Peyer's patch (tissue), 4 donors: ENCODE results near the gene RERE. TPM values are rescaled to one million over a fixed set of nuclear protein-coding genes. Genes with fewer than 3 reads are reported as not detected.

Source experiments
- DNase-seq, 3 donors: peaks; one replicate each; pipeline ENCODE4 v3.0.0-alpha.2; 2017 to 2019
- H3K27ac ChIP-seq, 4 donors: fragments of 200-600 bp; sonication (generic); one replicate each; pipeline ENCODE4 v1.5.1; 2016 to 2019
- H3K27me3 ChIP-seq, 2 donors: fragments of 200-600 bp; sonication (generic); one replicate each; pipeline ENCODE4 v1.5.1; 2019
- H3K36me3 ChIP-seq, 3 donors: fragments of 200-600 bp; sonication (generic); one replicate each; pipeline ENCODE4 v1.5.1; 2016 to 2019
- H3K4me1 ChIP-seq, 4 donors: fragments of 200-600 bp; sonication (generic); one replicate each; pipeline ENCODE4 v1.5.1; 2016 to 2019
- H3K4me3 ChIP-seq, 4 donors: fragments of 200-600 bp; sonication (generic); 1 replicate in 3 of 4; 2 replicates in 1 of 4; pipeline ENCODE4 v1.5.1; 2016 to 2019; ENCODE audit warnings: mild to moderate bottlenecking in 1 of 4
- H3K9me3 ChIP-seq, 4 donors: fragments of 200-600 bp; sonication (generic); one replicate each; pipeline ENCODE4 v1.5.1; 2016 to 2019; ENCODE audit warnings: mild to moderate bottlenecking in 1 of 4
- POLR2A ChIP-seq, 2 donors: fragments of 450-650 bp; IDR thresholded peaks; one replicate each; pipeline ENCODE4 v1.5.1; 2017; ENCODE audit warnings: antibody characterized with exemption in 2 of 2, mild to moderate bottlenecking in 2 of 2, moderate library complexity in 2 of 2
- total RNA-seq, 4 donors: library from RNA; depleted of rRNA; stranded (reverse); fragments of >200 nt; gene quantifications; one replicate each; pipeline ENCODE4 v1.1.0, GENCODE V29; 2016
- TF ChIP-seq, protein P1 (sequence below), 6 experiments: fragments of 450-650 bp in 4 of 6; fragments of 200-600 bp in 2 of 6; sonication (generic) in 1 of 6; IDR thresholded peaks; one replicate each; pipeline ENCODE4 v1.5.1; 2017 to 2019; ENCODE audit warnings: antibody characterized with exemption in 6 of 6, mild to moderate bottlenecking in 3 of 6, moderate library complexity in 1 of 6

Gene RERE
- total RNA-seq, 4 donors from 2014 or later = 98.5 to 528 (median 110) TPM

DNA sequence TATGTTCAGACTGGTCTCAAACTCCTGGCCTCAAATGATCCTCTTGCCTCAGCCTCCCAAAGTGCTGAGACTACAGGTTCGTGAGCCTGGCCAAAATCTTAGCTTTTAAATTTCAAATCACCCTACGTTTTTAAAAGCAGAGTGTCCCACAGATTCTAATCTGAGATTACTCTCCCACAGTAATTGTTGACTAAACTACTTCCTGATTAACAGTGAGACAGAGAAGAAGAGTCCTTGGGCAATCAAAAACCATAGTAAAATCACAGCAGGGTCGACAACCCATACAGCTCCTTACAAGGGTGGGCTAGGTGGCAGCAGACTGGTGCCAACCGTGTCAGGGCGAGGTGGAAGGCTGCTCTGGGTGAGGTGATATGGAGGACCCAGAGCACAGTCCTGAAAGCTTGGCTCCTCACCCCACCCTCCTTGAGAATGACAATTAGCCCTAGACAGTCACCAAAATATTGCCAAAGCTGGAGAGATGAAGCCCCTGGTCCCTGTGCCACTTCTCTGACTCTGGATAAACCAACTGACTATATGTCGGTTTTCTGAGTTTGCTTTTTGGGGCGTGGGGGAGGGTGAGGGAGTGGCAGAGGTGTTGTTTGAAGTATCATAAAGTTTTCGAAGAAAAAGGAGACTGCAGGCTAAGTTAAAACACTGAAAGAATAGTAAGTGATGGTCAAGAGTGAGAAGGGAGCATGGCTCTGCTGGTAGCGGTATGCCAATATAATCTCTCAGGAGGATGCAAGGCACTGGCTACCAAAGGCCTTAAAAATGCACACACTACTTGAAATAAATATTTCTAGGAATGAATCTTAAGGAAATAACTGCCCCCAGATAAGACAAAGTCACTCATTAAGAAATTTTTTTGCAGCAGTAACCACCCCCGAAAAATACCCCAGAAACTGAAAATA lies 412.7 kb downstream of the RERE start:
- no peak for DNase-seq
- H3K36me3 ChIP-seq = peaks cover 0 to 34% (median 0%) of the 10 kb centered on the region in 3 donors
- TF ChIP-seq, protein P1, sequence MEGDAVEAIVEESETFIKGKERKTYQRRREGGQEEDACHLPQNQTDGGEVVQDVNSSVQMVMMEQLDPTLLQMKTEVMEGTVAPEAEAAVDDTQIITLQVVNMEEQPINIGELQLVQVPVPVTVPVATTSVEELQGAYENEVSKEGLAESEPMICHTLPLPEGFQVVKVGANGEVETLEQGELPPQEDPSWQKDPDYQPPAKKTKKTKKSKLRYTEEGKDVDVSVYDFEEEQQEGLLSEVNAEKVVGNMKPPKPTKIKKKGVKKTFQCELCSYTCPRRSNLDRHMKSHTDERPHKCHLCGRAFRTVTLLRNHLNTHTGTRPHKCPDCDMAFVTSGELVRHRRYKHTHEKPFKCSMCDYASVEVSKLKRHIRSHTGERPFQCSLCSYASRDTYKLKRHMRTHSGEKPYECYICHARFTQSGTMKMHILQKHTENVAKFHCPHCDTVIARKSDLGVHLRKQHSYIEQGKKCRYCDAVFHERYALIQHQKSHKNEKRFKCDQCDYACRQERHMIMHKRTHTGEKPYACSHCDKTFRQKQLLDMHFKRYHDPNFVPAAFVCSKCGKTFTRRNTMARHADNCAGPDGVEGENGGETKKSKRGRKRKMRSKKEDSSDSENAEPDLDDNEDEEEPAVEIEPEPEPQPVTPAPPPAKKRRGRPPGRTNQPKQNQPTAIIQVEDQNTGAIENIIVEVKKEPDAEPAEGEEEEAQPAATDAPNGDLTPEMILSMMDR (IDR thresholded peaks at IDR 0.05) = no peak
- no peak for TF ChIP-seq POLR2A (IDR thresholded peaks at IDR 0.05)

DNA sequence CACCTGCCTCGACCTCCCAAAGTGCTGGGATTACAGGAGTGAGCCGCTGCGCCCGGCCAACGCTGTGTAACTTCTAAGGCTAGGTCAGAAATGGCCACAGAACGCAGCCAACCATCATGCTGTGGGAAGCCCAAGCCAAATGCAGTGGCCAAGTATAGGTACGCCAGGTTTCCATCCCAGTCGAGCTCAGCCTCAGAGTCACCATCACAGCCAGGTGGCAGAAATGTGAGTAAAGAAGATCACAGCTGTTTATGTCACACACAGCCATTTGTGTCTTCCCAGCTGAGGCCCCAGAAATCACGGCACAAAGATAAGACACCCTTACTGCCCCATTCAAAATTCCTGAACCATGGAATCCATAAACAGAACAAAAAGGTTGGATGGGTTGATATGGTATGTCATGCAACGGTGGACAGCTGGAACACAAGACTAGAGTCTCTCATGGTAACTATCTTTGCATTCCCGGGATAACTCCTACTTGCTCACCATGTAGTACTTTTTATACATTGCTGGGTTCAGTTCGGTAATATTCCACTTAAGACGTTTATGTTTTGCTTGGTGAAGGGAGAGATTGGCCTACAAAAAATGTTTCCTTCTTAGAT lies 415.2 kb downstream of the RERE start:
- Histone ChIP-seq H3K4me1 (peaks cover 0 to 19% (median 2%) of the 10 kb centered on the region in 4 donors), H3K27me3 (no peaks in the 10 kb centered on the region), H3K36me3 (peaks cover 0 to 34% (median 0%) of the 10 kb centered on the region in 3 donors), H3K27ac (no peak overlapping the region), H3K9me3 (no peaks in the 10 kb centered on the region), H3K4me3 (no peak overlapping the region)
- TF ChIP-seq POLR2A (IDR thresholded peaks at IDR 0.05) = no peak
- TF ChIP-seq, protein P1 (IDR thresholded peaks at IDR 0.05) = no peak
- no peak for DNase-seq

More for the DNA sequence above, 412.7 kb downstream of the RERE start:
- Histone ChIP-seq H3K9me3 (no peaks in the 10 kb centered on the region), H3K27ac (peak overlapping the region in 1 of 4 donors; percentile 44), H3K4me3 (no peak overlapping the region), H3K4me1 (peaks cover 0 to 31% (median 9%) of the 10 kb centered on the region in 4 donors), H3K27me3 (no peaks in the 10 kb centered on the region)

DNA sequence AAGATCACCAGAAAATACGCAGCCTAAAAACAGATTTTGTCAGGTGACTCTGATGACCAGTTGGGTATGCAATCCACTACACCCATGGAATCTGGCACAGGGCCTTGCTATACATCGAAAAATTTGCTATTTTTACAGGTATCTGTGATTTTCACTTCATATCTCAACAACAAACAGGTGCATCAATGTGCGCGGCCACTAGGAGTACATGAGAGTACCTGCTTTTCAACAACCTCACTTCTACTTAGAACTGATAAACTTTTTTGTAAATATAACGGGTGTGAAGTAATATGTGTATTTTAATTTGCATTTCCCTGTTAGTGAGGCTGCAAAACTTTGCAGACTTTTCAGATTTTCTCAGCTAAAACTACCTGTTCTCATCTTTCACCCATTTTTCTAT lies 418.8 kb downstream of the RERE start:
- no peak for TF ChIP-seq POLR2A (IDR thresholded peaks at IDR 0.05)
- TF ChIP-seq, protein P1 (IDR thresholded peaks at IDR 0.05) = peak in 3 of 6 experiments; percentile 14 to 20 (median 17)
- H3K36me3 ChIP-seq = peaks cover 0 to 17% (median 0%) of the 10 kb centered on the region in 3 donors
- H3K4me1 ChIP-seq = peaks cover 0 to 34% (median 10%) of the 10 kb centered on the region in 4 donors
- DNase-seq = peak in 1 of 3 donors; percentile 38
- H3K9me3 ChIP-seq = no peaks in the 10 kb centered on the region
- no peak overlapping the region for H3K27ac ChIP-seq
- no peak overlapping the region for H3K4me3 ChIP-seq
- no peaks in the 10 kb centered on the region for H3K27me3 ChIP-seq

DNA sequence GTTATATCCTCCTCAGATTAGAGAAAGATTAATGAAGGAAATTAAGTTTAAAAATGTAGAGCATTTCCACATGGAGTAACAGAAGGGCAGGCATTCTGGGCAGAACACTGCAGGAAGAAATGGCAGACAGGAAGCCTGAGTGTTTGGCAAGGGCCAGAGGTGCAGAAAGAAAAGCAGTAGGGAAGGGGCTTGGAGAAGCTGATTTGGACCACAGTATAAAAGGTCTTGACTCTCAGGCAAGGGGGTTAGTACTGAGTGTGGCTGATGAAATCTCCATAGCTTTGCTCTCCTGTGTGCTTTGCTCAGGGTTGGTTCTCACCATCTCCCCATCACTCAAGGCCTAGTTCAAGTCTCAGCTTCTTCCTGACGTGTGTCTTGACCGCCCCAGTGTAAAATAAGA lies 419.4 kb downstream of the RERE start:
- DNase-seq = no peak
- Histone ChIP-seq H3K4me3 (no peak overlapping the region), H3K27me3 (no peaks in the 10 kb centered on the region), H3K36me3 (peaks cover 0 to 17% (median 0%) of the 10 kb centered on the region in 3 donors), H3K27ac (peak overlapping the region; percentile 37 to 79 (median 52)), H3K9me3 (no peaks in the 10 kb centered on the region), H3K4me1 (peaks cover 0 to 34% (median 10%) of the 10 kb centered on the region in 4 donors)
- TF ChIP-seq POLR2A (IDR thresholded peaks at IDR 0.05) = no peak

DNA sequence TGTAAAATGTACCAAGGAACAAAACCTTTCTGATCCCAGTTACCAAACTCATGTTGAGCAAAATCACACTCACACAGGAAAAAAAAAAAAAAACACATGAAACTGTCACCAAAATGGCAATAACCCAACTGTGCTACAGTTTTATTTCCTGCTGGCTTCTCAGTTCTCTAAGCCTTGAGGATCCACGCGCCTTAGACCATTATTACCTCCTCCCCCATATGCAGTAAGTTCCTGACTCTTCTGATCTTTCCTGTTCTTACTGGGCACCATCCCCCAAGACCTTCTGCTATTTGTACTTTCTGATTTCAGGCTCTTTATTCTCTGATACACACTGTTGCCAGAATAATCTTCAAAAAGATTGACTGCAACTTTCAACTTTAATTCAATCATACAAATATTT lies 419.9 kb downstream of the RERE start:
- Histone ChIP-seq H3K9me3 (no peaks in the 10 kb centered on the region), H3K4me1 (peaks cover 0 to 38% (median 10%) of the 10 kb centered on the region in 4 donors), H3K4me3 (no peak overlapping the region), H3K27me3 (no peaks in the 10 kb centered on the region), H3K27ac (peak overlapping the region; percentile 28 to 79 (median 48)), H3K36me3 (peaks cover 0 to 17% (median 0%) of the 10 kb centered on the region in 3 donors)
- TF ChIP-seq POLR2A (IDR thresholded peaks at IDR 0.05) = no peak
- TF ChIP-seq, protein P1 (IDR thresholded peaks at IDR 0.05) = no peak
- no peak for DNase-seq
